Measurements from ENCODE around the gene SFSWAP.
A peak's percentile ranks its signal among the peaks of the same experiment; 100 is the strongest.
"Not testable (repeated sequence)": the region's sequence is repeated elsewhere in the genome, so short reads cannot be mapped to it uniquely, and the experiment has no call there.

The SFSWAP gene

GRCh38 chr12:131743880-131744279, 33.0 kb downstream of the SFSWAP start:
- no CpG with 5 or more reads among the region's 4 CpGs for WGBS, 2 donors (ENCODE audit: extremely low coverage in 2 of 2, insufficient read length in 2 of 2, insufficient replicate concordance in 1 of 2)
- not testable (repeated sequence) for H3K4me2 ChIP-seq (ENCODE audit: insufficient read depth, low read length, poor library complexity, severe bottlenecking)

GRCh38 chr12:131744675-131745074, 33.8 kb downstream of the SFSWAP start:
- not testable (repeated sequence) for H3K79me1 ChIP-seq (ENCODE audit: low read depth, low read length); H2AFZ ChIP-seq (ENCODE audit: low read length); H2BK15ac ChIP-seq (ENCODE audit: low read length); H3K14ac ChIP-seq (ENCODE audit: low read length); H4K91ac ChIP-seq (ENCODE audit: low read depth, low read length, poor library complexity); H2BK120ac ChIP-seq (ENCODE audit: low read depth, low read length); H4K8ac ChIP-seq (ENCODE audit: low read depth, low read length); H3K4me2 ChIP-seq (ENCODE audit: insufficient read depth, low read length, poor library complexity, severe bottlenecking); H3K9ac ChIP-seq (ENCODE audit: low read depth, low read length, poor library complexity); H3K4me3 ChIP-seq (ENCODE audit: low read length in 2 of 2); H3K27ac ChIP-seq (replicated peaks; ENCODE audit: low read length); H3K18ac ChIP-seq (ENCODE audit: low read length); H2AK5ac ChIP-seq (ENCODE audit: low read depth, low read length); H3K27me3 ChIP-seq (ENCODE audit: control insufficient read depth in 3 of 3, insufficient read depth in 3 of 3, low read depth in 1 of 3, low read length in 3 of 3); H3K4me1 ChIP-seq (ENCODE audit: control insufficient read depth in 2 of 2, insufficient read depth in 1 of 2, low read depth in 1 of 2, low read length in 2 of 2); H2BK12ac ChIP-seq (ENCODE audit: low read length); H2BK5ac ChIP-seq (ENCODE audit: low read length); H3K23ac ChIP-seq (ENCODE audit: low read depth, low read length, poor library complexity); H3K4ac ChIP-seq (ENCODE audit: low read length); DNase-seq (ENCODE audit: low spot score)
- peaks cover 11 to 37% of the 10 kb centered on the region in 2 donors for H3K9me3 ChIP-seq (replicated peaks in 1 of 2; ENCODE audit: control insufficient read depth in 2 of 2, insufficient read depth in 1 of 2, low read depth in 1 of 2, low read length in 2 of 2)
- peaks cover 44 to 96% of the 10 kb centered on the region in 2 donors for H3K36me3 ChIP-seq (replicated peaks in 1 of 2; ENCODE audit: control insufficient read depth in 2 of 2, insufficient read depth in 2 of 2, low read length in 2 of 2)
- WGBS, 2 donors (ENCODE audit: extremely low coverage in 2 of 2, insufficient read length in 2 of 2, insufficient replicate concordance in 1 of 2): no CpG with 5 or more reads among the region's 1 CpG

More at GRCh38 chr12:131743880-131744279, 33.0 kb downstream of the SFSWAP start:
- H4K91ac ChIP-seq (ENCODE audit: low read depth, low read length, poor library complexity); H3K14ac ChIP-seq (ENCODE audit: low read length); H3K4me3 ChIP-seq (ENCODE audit: low read length in 2 of 2); H3K23ac ChIP-seq (ENCODE audit: low read depth, low read length, poor library complexity); DNase-seq (ENCODE audit: low spot score); H2AK5ac ChIP-seq (ENCODE audit: low read depth, low read length); H3K4me1 ChIP-seq (ENCODE audit: control insufficient read depth in 2 of 2, insufficient read depth in 1 of 2, low read depth in 1 of 2, low read length in 2 of 2); H2BK12ac ChIP-seq (ENCODE audit: low read length); H3K4ac ChIP-seq (ENCODE audit: low read length); H3K27ac ChIP-seq (replicated peaks; ENCODE audit: low read length); H4K8ac ChIP-seq (ENCODE audit: low read depth, low read length); H2AFZ ChIP-seq (ENCODE audit: low read length); H3K9ac ChIP-seq (ENCODE audit: low read depth, low read length, poor library complexity); H2BK15ac ChIP-seq (ENCODE audit: low read length); H2BK120ac ChIP-seq (ENCODE audit: low read depth, low read length); H3K27me3 ChIP-seq (ENCODE audit: control insufficient read depth in 3 of 3, insufficient read depth in 3 of 3, low read depth in 1 of 3, low read length in 3 of 3); H2BK5ac ChIP-seq (ENCODE audit: low read length); H3K79me1 ChIP-seq (ENCODE audit: low read depth, low read length); H3K18ac ChIP-seq (ENCODE audit: low read length): not testable (repeated sequence)
- Histone ChIP-seq H3K36me3 (replicated peaks in 1 of 2; ENCODE audit: control insufficient read depth in 2 of 2, insufficient read depth in 2 of 2, low read length in 2 of 2) (peaks cover 44 to 94% of the 10 kb centered on the region in 2 donors), H3K9me3 (replicated peaks in 1 of 2; ENCODE audit: control insufficient read depth in 2 of 2, insufficient read depth in 1 of 2, low read depth in 1 of 2, low read length in 2 of 2) (peaks cover 11 to 37% of the 10 kb centered on the region in 2 donors)

GRCh38 chr12:131745706-131746105, 34.8 kb downstream of the SFSWAP start:
- no peak overlapping the region for H4K91ac ChIP-seq (ENCODE audit: low read depth, low read length, poor library complexity)
- no peak overlapping the region for H3K9ac ChIP-seq (ENCODE audit: low read depth, low read length, poor library complexity)
- no peak for DNase-seq (ENCODE audit: low spot score)
- no peak overlapping the region for H2AK5ac ChIP-seq (ENCODE audit: low read depth, low read length)
- no peak overlapping the region for H3K4ac ChIP-seq (ENCODE audit: low read length)
- H2BK15ac ChIP-seq (ENCODE audit: low read length): no peak overlapping the region
- no peak overlapping the region for H3K4me2 ChIP-seq (ENCODE audit: insufficient read depth, low read length, poor library complexity, severe bottlenecking)
- no peak overlapping the region for H3K14ac ChIP-seq (ENCODE audit: low read length)
- H3K9me3 ChIP-seq (replicated peaks in 1 of 2; ENCODE audit: control insufficient read depth in 2 of 2, insufficient read depth in 1 of 2, low read depth in 1 of 2, low read length in 2 of 2): peaks cover 11 to 34% of the 10 kb centered on the region in 2 donors
- no peaks in the 10 kb centered on the region for H3K79me1 ChIP-seq (ENCODE audit: low read depth, low read length)
- peaks cover 38 to 95% of the 10 kb centered on the region in 2 donors for H3K36me3 ChIP-seq (replicated peaks in 1 of 2; ENCODE audit: control insufficient read depth in 2 of 2, insufficient read depth in 2 of 2, low read length in 2 of 2)
- H3K27me3 ChIP-seq (ENCODE audit: control insufficient read depth in 3 of 3, insufficient read depth in 3 of 3, low read depth in 1 of 3, low read length in 3 of 3): no peaks in the 10 kb centered on the region
- no peak overlapping the region for H2BK12ac ChIP-seq (ENCODE audit: low read length)
- no peak overlapping the region for H2BK5ac ChIP-seq (ENCODE audit: low read length)
- H2AFZ ChIP-seq (ENCODE audit: low read length): no peak overlapping the region
- no peak overlapping the region for H3K18ac ChIP-seq (ENCODE audit: low read length)
- no peak overlapping the region for H2BK120ac ChIP-seq (ENCODE audit: low read depth, low read length)
- WGBS, 2 donors (ENCODE audit: extremely low coverage in 2 of 2, insufficient read length in 2 of 2, insufficient replicate concordance in 1 of 2): no CpG with 5 or more reads among the region's 7 CpGs
- no peaks in the 10 kb centered on the region for H3K4me1 ChIP-seq (ENCODE audit: control insufficient read depth in 2 of 2, insufficient read depth in 1 of 2, low read depth in 1 of 2, low read length in 2 of 2)
- no peak overlapping the region for H3K27ac ChIP-seq (replicated peaks; ENCODE audit: low read length)
- no peak overlapping the region for H4K8ac ChIP-seq (ENCODE audit: low read depth, low read length)
- no peak overlapping the region for H3K4me3 ChIP-seq (ENCODE audit: low read length in 2 of 2)
- H3K23ac ChIP-seq (ENCODE audit: low read depth, low read length, poor library complexity): no peak overlapping the region

GRCh38 chr12:131747276-131748177, 36.6 kb downstream of the SFSWAP start:
- no peak overlapping the region for H4K8ac ChIP-seq (ENCODE audit: low read depth, low read length)
- H2BK15ac ChIP-seq (ENCODE audit: low read length): no peak overlapping the region
- peak overlapping the region in 1 of 2 donors; percentile 0 for H3K4me3 ChIP-seq (ENCODE audit: low read length in 2 of 2)
- no peak overlapping the region for H3K14ac ChIP-seq (ENCODE audit: low read length)
- H3K27ac ChIP-seq (replicated peaks; ENCODE audit: low read length): no peak overlapping the region
- H3K4me1 ChIP-seq (ENCODE audit: control insufficient read depth in 2 of 2, insufficient read depth in 1 of 2, low read depth in 1 of 2, low read length in 2 of 2): peaks cover 0 to under 1% of the 10 kb centered on the region in 2 donors
- WGBS, 2 donors (ENCODE audit: extremely low coverage in 2 of 2, insufficient read length in 2 of 2, insufficient replicate concordance in 1 of 2): no CpG with 5 or more reads among the region's 12 CpGs
- no peak overlapping the region for H3K18ac ChIP-seq (ENCODE audit: low read length)
- H3K4me2 ChIP-seq (ENCODE audit: insufficient read depth, low read length, poor library complexity, severe bottlenecking): no peak overlapping the region
- H4K91ac ChIP-seq (ENCODE audit: low read depth, low read length, poor library complexity): no peak overlapping the region
- no peak overlapping the region for H2BK12ac ChIP-seq (ENCODE audit: low read length)
- no peak overlapping the region for H3K4ac ChIP-seq (ENCODE audit: low read length)
- H3K79me1 ChIP-seq (ENCODE audit: low read depth, low read length): no peaks in the 10 kb centered on the region
- no peak overlapping the region for H2BK120ac ChIP-seq (ENCODE audit: low read depth, low read length)
- H2AFZ ChIP-seq (ENCODE audit: low read length): no peak overlapping the region
- H2BK5ac ChIP-seq (ENCODE audit: low read length): no peak overlapping the region
- H3K9me3 ChIP-seq (replicated peaks in 1 of 2; ENCODE audit: control insufficient read depth in 2 of 2, insufficient read depth in 1 of 2, low read depth in 1 of 2, low read length in 2 of 2): peaks cover 5 to 25% of the 10 kb centered on the region in 2 donors
- peaks cover 28 to 96% of the 10 kb centered on the region in 2 donors for H3K36me3 ChIP-seq (replicated peaks in 1 of 2; ENCODE audit: control insufficient read depth in 2 of 2, insufficient read depth in 2 of 2, low read length in 2 of 2)
- DNase-seq (ENCODE audit: low spot score): no peak
- no peak overlapping the region for H2AK5ac ChIP-seq (ENCODE audit: low read depth, low read length)
- no peaks in the 10 kb centered on the region for H3K27me3 ChIP-seq (ENCODE audit: control insufficient read depth in 3 of 3, insufficient read depth in 3 of 3, low read depth in 1 of 3, low read length in 3 of 3)
- no peak overlapping the region for H3K9ac ChIP-seq (ENCODE audit: low read depth, low read length, poor library complexity)
- H3K23ac ChIP-seq (ENCODE audit: low read depth, low read length, poor library complexity): no peak overlapping the region

Data from neuronal stem cell (in vitro differentiated cells).